Neutrophil (primary cell): ENCODE measurements around the gene TASOR2.

Experiments
- H3K27ac ChIP-seq: fragments of 200-600 bp; sonication (generic); 2 replicates; pipeline ENCODE4 v1.5.1; 2016; ENCODE audit warnings: mild to moderate bottlenecking, moderate library complexity
- H3K27me3 ChIP-seq: fragments of 200-600 bp; sonication (generic); 2 replicates; pipeline ENCODE4 v1.6.0; 2016; ENCODE audit warnings: mild to moderate bottlenecking
- H3K36me3 ChIP-seq: fragments of 200-600 bp; sonication (generic); 2 replicates; pipeline ENCODE4 v1.5.1; 2017
- H3K4me1 ChIP-seq, 2 experiments: fragments of 200-600 bp in 1 of 2; sonication (generic) in 1 of 2; 1 replicate in 1 of 2; 2 replicates in 1 of 2; pipeline versions ENCODE4 v1.5.1 to v1.6.1; 2013 to 2016; ENCODE audit warnings: low read depth in 1 of 2, low read length in 1 of 2, mild to moderate bottlenecking in 1 of 2, moderate library complexity in 1 of 2; ENCODE audit not compliant: control insufficient read depth in 1 of 2, insufficient read depth in 1 of 2
- H3K4me3 ChIP-seq, 2 experiments: fragments of 200-600 bp in 1 of 2; sonication (generic) in 1 of 2; 1 replicate in 1 of 2; 2 replicates in 1 of 2; pipeline ENCODE4 v1.5.1; 2013 to 2016; ENCODE audit warnings: low read depth in 1 of 2, low read length in 1 of 2, mild to moderate bottlenecking in 1 of 2, moderate library complexity in 1 of 2
- H3K9me3 ChIP-seq: fragments of 200-600 bp; sonication (generic); 2 replicates; pipeline ENCODE4 v1.5.1; 2016
- TF ChIP-seq, protein P1 (sequence below): fragments of 200-600 bp; sonication (generic); IDR thresholded peaks from 2 replicates; pipeline ENCODE4 v1.5.1; 2016; ENCODE audit warnings: antibody characterized with exemption

The TASOR2 gene

GRCh38 chr10:5658871-5659618, 25.6 kb upstream of the TASOR2 start:
- Histone ChIP-seq H3K27ac (peak overlapping the region; percentile 67), H3K4me3 (no peak overlapping the region), H3K9me3 (no peaks in the 10 kb centered on the region), H3K36me3 (no peaks in the 10 kb centered on the region), H3K27me3 (no peaks in the 10 kb centered on the region), H3K4me1 (peaks cover 6 to 14% of the 10 kb centered on the region in 2 experiments)
- TF ChIP-seq, protein P1, sequence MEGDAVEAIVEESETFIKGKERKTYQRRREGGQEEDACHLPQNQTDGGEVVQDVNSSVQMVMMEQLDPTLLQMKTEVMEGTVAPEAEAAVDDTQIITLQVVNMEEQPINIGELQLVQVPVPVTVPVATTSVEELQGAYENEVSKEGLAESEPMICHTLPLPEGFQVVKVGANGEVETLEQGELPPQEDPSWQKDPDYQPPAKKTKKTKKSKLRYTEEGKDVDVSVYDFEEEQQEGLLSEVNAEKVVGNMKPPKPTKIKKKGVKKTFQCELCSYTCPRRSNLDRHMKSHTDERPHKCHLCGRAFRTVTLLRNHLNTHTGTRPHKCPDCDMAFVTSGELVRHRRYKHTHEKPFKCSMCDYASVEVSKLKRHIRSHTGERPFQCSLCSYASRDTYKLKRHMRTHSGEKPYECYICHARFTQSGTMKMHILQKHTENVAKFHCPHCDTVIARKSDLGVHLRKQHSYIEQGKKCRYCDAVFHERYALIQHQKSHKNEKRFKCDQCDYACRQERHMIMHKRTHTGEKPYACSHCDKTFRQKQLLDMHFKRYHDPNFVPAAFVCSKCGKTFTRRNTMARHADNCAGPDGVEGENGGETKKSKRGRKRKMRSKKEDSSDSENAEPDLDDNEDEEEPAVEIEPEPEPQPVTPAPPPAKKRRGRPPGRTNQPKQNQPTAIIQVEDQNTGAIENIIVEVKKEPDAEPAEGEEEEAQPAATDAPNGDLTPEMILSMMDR: no peak

GRCh38 chr10:5659702-5660528, 24.7 kb upstream of the TASOR2 start:
- no peaks in the 10 kb centered on the region for H3K9me3 ChIP-seq
- no peaks in the 10 kb centered on the region for H3K36me3 ChIP-seq
- TF ChIP-seq, protein P1: no peak
- no peaks in the 10 kb centered on the region for H3K27me3 ChIP-seq
- H3K4me1 ChIP-seq: peaks cover 6 to 14% of the 10 kb centered on the region in 2 experiments
- no peak overlapping the region for H3K4me3 ChIP-seq
- peak overlapping the region; percentile 67 for H3K27ac ChIP-seq

DNA sequence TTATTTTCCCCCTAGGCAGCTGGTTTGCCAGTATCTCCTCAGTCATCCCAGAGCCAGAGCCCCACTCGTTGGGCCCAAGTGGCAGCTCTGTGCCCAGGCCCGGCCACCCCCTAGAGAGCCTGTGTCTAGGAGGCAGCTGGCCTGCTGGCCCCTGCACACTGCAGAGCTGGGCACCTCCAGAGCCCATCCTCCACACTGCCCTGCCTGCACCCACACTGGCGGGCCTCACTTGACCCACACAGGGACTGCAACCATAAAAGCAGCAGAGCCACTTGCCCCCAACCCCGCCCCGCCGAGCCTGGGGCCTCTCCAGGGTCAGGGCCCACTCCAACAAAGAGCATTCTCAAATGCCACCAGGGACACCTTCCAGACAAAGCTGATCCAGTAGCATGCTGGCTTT, 23.6 kb upstream of the TASOR2 start:
- Histone ChIP-seq H3K36me3 (no peaks in the 10 kb centered on the region), H3K4me3 (no peak overlapping the region), H3K27ac (no peak overlapping the region), H3K27me3 (no peaks in the 10 kb centered on the region), H3K9me3 (no peaks in the 10 kb centered on the region), H3K4me1 (peaks cover 16 to 25% of the 10 kb centered on the region in 2 experiments)
- TF ChIP-seq, protein P1: no peak

DNA sequence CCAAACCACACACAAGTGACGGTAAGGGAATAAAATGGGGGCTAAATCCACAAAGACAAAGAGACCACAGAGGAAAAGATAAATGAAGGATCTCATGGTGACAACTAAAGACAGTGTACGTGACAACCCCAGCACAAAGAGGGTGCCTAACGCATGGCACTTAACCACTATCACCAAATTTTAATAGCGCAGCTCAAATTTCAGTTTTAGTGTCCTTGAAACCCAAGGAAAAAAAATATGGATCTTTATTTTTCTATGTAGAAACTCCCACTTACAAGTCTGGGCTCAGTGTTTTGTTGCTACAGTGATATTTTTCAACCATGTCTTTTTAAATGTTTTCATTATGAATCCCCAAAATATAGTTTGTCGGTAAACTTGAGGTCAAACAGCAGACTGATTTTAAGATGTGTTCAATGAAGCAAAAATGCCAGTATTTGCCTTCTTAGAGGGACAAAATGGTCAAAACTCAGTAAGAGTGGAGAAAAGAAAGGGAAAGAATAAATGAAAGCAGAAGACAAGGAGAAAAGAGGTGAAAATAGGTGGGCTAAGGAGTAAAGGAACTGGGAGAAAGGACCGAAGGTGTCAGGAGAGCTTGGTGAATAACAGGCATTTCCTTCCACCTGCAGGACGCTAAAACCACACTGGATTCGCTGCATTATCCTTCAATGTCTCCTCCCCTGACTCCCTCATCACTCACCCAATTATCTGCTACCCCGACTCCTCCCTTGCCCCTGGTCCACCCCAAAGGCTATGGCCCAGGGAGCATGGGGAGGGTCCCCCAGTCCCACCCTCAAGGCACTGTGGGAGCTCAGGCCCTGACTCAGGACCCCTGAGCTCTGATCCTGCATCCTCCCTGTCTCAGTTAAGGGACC, 21.7 kb upstream of the TASOR2 start:
- Histone ChIP-seq H3K4me3 (no peak overlapping the region), H3K27me3 (no peaks in the 10 kb centered on the region), H3K27ac (no peak overlapping the region), H3K9me3 (no peaks in the 10 kb centered on the region), H3K4me1 (peaks cover 25 to 31% of the 10 kb centered on the region in 2 experiments), H3K36me3 (no peaks in the 10 kb centered on the region)
- TF ChIP-seq, protein P1: no peak

DNA sequence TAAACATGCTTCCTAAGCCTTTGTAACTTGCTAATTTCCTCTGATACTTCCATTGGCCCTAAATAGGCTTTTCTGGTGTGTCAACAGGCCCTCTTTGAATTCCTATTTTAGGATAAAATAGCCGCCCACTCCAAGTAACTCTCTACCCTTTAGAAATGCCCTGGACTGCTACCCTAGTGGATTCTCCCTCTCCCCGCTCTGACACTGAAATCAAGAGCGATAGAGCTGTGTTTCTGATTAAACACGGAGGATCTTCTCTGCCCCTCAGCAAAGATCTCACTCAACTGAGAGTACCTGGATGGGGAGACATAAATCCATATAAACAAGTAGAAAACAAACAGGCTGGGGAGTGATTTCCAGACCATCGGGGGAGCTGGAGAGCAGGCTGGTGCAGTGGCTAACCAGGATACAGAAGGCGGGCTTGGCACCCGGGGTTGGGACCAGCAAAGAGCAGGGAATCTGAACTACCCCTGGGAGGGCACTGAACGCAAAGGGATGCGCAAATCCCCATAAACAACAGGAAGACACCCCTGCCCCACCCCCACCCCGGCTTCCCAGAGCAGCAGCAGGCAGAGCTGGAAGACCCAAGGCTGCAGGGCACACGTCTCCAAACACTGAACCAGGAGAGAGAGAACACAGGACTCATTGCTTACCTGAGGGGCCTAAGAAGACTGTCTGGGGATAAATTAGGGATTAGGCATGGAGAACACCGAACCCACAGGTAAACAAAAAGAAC, 20.8 kb upstream of the TASOR2 start:
- Histone ChIP-seq H3K4me3 (no peak overlapping the region), H3K9me3 (no peaks in the 10 kb centered on the region), H3K4me1 (peaks cover 25 to 31% of the 10 kb centered on the region in 2 experiments), H3K36me3 (no peaks in the 10 kb centered on the region), H3K27me3 (no peaks in the 10 kb centered on the region), H3K27ac (no peak overlapping the region)
- TF ChIP-seq, protein P1: no peak
